Measurements from ENCODE around the gene VEGFA.

GRCh38 chr6:43835872-43836419 lies 65.9 kb downstream of the VEGFA start:
- TF ChIP-seq TAF1 (IDR thresholded peaks at IDR 0.05; ENCODE audit: low read depth, low read length) (no peak), POLR2A (IDR thresholded peaks at IDR 0.05; ENCODE audit: low read depth, low read length) (no peak), POLR2AphosphoS5 (IDR thresholded peaks at IDR 0.05; ENCODE audit: low read depth, low read length) (no peak), POU2F2 (IDR thresholded peaks at IDR 0.05; ENCODE audit: low read depth, low read length) (no peak), SPI1 (IDR thresholded peaks at IDR 0.05; ENCODE audit: low read depth, low read length) (no peak)

Data from GM12891 (cell line).